H9 (cell line): ENCODE measurements around the gene THSD7A. TPM values are rescaled to one million over a fixed set of nuclear protein-coding genes. Genes with fewer than 3 reads are reported as not detected.

Experiments used
- DNase-seq: peaks from one replicate; pipeline ENCODE4 v3.0.0-alpha.2; 2017
- H2AFZ ChIP-seq: one replicate; pipeline ENCODE4 v1.6.1; 2013; ENCODE audit warnings: mild to moderate bottlenecking, low read length, control low read depth, moderate library complexity
- H2AK5ac ChIP-seq: 2 replicates; pipeline ENCODE4 v1.6.1; 2013; ENCODE audit warnings: low read length, control low read depth, mixed read lengths; ENCODE audit not compliant: insufficient read length
- H2BK120ac ChIP-seq: one replicate; pipeline ENCODE4 v1.6.1; 2013; ENCODE audit warnings: low read depth, mild to moderate bottlenecking, low read length, control low read depth, inconsistent platforms; ENCODE audit not compliant: poor library complexity, severe bottlenecking
- H2BK12ac ChIP-seq: 2 replicates; pipeline ENCODE4 v1.6.1; 2013; ENCODE audit warnings: low read length, control low read depth, mixed read lengths, low read depth; ENCODE audit not compliant: insufficient read length
- H2BK15ac ChIP-seq: 2 replicates; pipeline ENCODE4 v1.6.1; 2013; ENCODE audit warnings: low read depth, low read length, control low read depth
- H2BK20ac ChIP-seq: one replicate; pipeline ENCODE4 v1.6.1; 2013; ENCODE audit warnings: low read depth, mild to moderate bottlenecking, low read length, control low read depth, inconsistent platforms; ENCODE audit not compliant: poor library complexity, severe bottlenecking
- H2BK5ac ChIP-seq: 2 replicates; pipeline ENCODE4 v1.6.1; 2013; ENCODE audit warnings: low read length, control low read depth, mixed read lengths; ENCODE audit not compliant: insufficient read length
- H3K14ac ChIP-seq: 2 replicates; pipeline ENCODE4 v1.6.1; 2013; ENCODE audit warnings: low read length, control low read depth; ENCODE audit not compliant: insufficient read depth
- H3K18ac ChIP-seq: 2 replicates; pipeline ENCODE4 v1.6.1; 2013; ENCODE audit warnings: low read depth, mild to moderate bottlenecking, mixed read lengths, low read length, control low read depth; ENCODE audit not compliant: insufficient read length
- H3K23ac ChIP-seq: 2 replicates; pipeline ENCODE4 v1.6.1; 2013; ENCODE audit warnings: low read length, control low read depth, mixed read lengths, low read depth; ENCODE audit not compliant: insufficient read length
- H3K23me2 ChIP-seq: 2 replicates; pipeline ENCODE4 v1.6.1; 2013; ENCODE audit warnings: low read depth, mild to moderate bottlenecking, mixed read lengths, low read length, control low read depth; ENCODE audit not compliant: insufficient read length, poor library complexity, severe bottlenecking
- H3K27ac ChIP-seq: 2 replicates; pipeline ENCODE4 v1.5.1; 2013; ENCODE audit warnings: low read length, control low read depth, mixed read lengths, low read depth; ENCODE audit not compliant: insufficient read length
- H3K27me3 ChIP-seq: 2 replicates; pipeline ENCODE4 v1.6.1; 2013; ENCODE audit warnings: low read length, control low read depth, inconsistent platforms; ENCODE audit not compliant: insufficient read depth
- H3K4ac ChIP-seq: 2 replicates; pipeline ENCODE4 v1.6.1; 2013; ENCODE audit warnings: low read depth, mild to moderate bottlenecking, control low read depth, inconsistent platforms, low read length, moderate library complexity
- H3K4me1 ChIP-seq: 2 replicates; pipeline ENCODE4 v1.6.1; 2013; ENCODE audit warnings: low read length, control low read depth, inconsistent platforms; ENCODE audit not compliant: insufficient read depth
- H3K4me2 ChIP-seq: 2 replicates; pipeline ENCODE4 v1.6.1; 2013; ENCODE audit warnings: low read length, control low read depth, mixed read lengths; ENCODE audit not compliant: insufficient read length, insufficient read depth
- H3K56ac ChIP-seq: 2 replicates; pipeline ENCODE4 v1.6.1; 2013; ENCODE audit warnings: low read depth, mild to moderate bottlenecking, mixed read lengths, low read length, control low read depth; ENCODE audit not compliant: insufficient read length
- H3K79me1 ChIP-seq: 2 replicates; pipeline ENCODE4 v1.6.1; 2013; ENCODE audit warnings: low read depth, mild to moderate bottlenecking, moderate library complexity, low read length, control low read depth, inconsistent platforms; ENCODE audit not compliant: insufficient read depth, poor library complexity, severe bottlenecking
- H3K79me2 ChIP-seq: 2 replicates; pipeline ENCODE4 v1.6.1; 2013; ENCODE audit warnings: low read length, control low read depth, inconsistent platforms; ENCODE audit not compliant: insufficient read depth
- H3K9ac ChIP-seq: 2 replicates; pipeline ENCODE4 v1.6.1; 2013; ENCODE audit warnings: low read length, control low read depth, mixed read lengths; ENCODE audit not compliant: insufficient read length; ENCODE audit errors: extremely low read depth
- H3K9me3 ChIP-seq: one replicate; pipeline ENCODE4 v1.6.1; 2013; ENCODE audit warnings: low read depth, low read length, inconsistent platforms; ENCODE audit not compliant: control insufficient read depth
- H3T11ph ChIP-seq: one replicate; pipeline ENCODE4 v1.6.1; 2013; ENCODE audit warnings: mild to moderate bottlenecking, low read length, control low read depth, inconsistent platforms
- H4K20me1 ChIP-seq: one replicate; pipeline ENCODE4 v1.6.1; 2013; ENCODE audit not compliant: control insufficient read depth, insufficient read length, insufficient read depth
- H4K5ac ChIP-seq: 2 replicates; pipeline ENCODE4 v1.6.1; 2013; ENCODE audit warnings: low read depth, mild to moderate bottlenecking, mixed read lengths, low read length, control low read depth; ENCODE audit not compliant: insufficient read length
- H4K8ac ChIP-seq: replicated peaks from 2 replicates; pipeline ENCODE4 v1.6.1; 2013; ENCODE audit warnings: low read length, control low read depth, mixed read lengths, low read depth; ENCODE audit not compliant: insufficient read length
- H4K91ac ChIP-seq: 2 replicates; pipeline ENCODE4 v1.6.1; 2013; ENCODE audit warnings: low read depth, mild to moderate bottlenecking, moderate library complexity, mixed read lengths, low read length, control low read depth; ENCODE audit not compliant: insufficient read length
- H3K27ac Mint-ChIP-seq, 3 experiments: 2 replicates in 2 of 3; 3 replicates in 1 of 3; pipeline ENCODE4 v1.8.0; 2020 to 2021; ENCODE audit warnings: mixed read lengths in 3 of 3, mild to moderate bottlenecking in 1 of 3, moderate library complexity in 1 of 3
- H3K27me3 Mint-ChIP-seq: 2 replicates; pipeline ENCODE4 v1.8.0; 2021; ENCODE audit warnings: low read depth, mild to moderate bottlenecking, moderate library complexity, mixed read lengths
- H3K36me3 Mint-ChIP-seq, 3 experiments: 2 replicates in 2 of 3; 3 replicates in 1 of 3; pipeline ENCODE4 v1.8.0; 2020 to 2021; ENCODE audit warnings: low read depth in 3 of 3, mixed read lengths in 3 of 3; ENCODE audit not compliant: insufficient read depth in 1 of 3
- H3K4me1 Mint-ChIP-seq, 2 experiments: 2 replicates each; pipeline ENCODE4 v1.8.0; 2020; ENCODE audit warnings: mixed read lengths in 2 of 2
- H3K4me3 Mint-ChIP-seq, 2 experiments: 2 replicates in 1 of 2; 3 replicates in 1 of 2; pipeline ENCODE4 v1.8.0; 2020 to 2021; ENCODE audit warnings: mild to moderate bottlenecking in 2 of 2, mixed read lengths in 2 of 2, moderate library complexity in 1 of 2
- H3K9me3 Mint-ChIP-seq, 2 experiments: 2 replicates in 1 of 2; 3 replicates in 1 of 2; pipeline ENCODE4 v1.8.0; 2020; ENCODE audit warnings: mild to moderate bottlenecking in 2 of 2, mixed read lengths in 2 of 2, moderate library complexity in 1 of 2
- CTCF ChIP-seq: fragments of 200-600 bp; sonication (generic); conservative IDR thresholded peaks from 3 replicates; pipeline ENCODE4 v1.8.0; 2021; ENCODE audit warnings: antibody characterized with exemption, mild to moderate bottlenecking
- WGBS: extraction: QIAGEN DNeasy Blood & Tissue Kit; methylation state at CpG from one replicate; pipeline ENCODE4 v1.1.7; 2013; ENCODE audit warnings: missing lambda C conversion rate, low lambda C conversion rate, mixed read lengths; ENCODE audit not compliant: insufficient read length; ENCODE audit errors: extremely low coverage; 5-methylcytosine and 5-hydroxymethylcytosine counted together
- total RNA-seq: library from RNA; stranded (reverse); gene quantifications from 2 replicates; pipeline ENCODE4 v1.2.1, GENCODE V29; 2021

Gene THSD7A
- total RNA-seq, 1 experiment from 2014 or later: 0.42 TPM

GRCh38 chr7:11787534-11787933, 44.5 kb downstream of the THSD7A start:
- Histone ChIP-seq H3K9me3 (no peaks in the 10 kb centered on the region), H2BK5ac (no peak overlapping the region), H2AFZ (no peak overlapping the region), H3K23ac (no peak overlapping the region), H3K14ac (no peak overlapping the region), H3T11ph (no peak overlapping the region), H4K8ac (no peak overlapping the region), H4K91ac (no peak overlapping the region), H3K9ac (no peak overlapping the region), H2AK5ac (no peak overlapping the region), H2BK20ac (no peak overlapping the region), H4K5ac (no peak overlapping the region), H3K18ac (no peak overlapping the region), H3K4me2 (no peak overlapping the region), H3K4ac (no peak overlapping the region), H3K4me1 (peaks cover 3% of the 10 kb centered on the region; the same call in 1 of the 2 replicates), H3K23me2 (no peaks in the 10 kb centered on the region), H3K79me2 (no peaks in the 10 kb centered on the region), H3K79me1 (no peaks in the 10 kb centered on the region), H3K27me3 (no peaks in the 10 kb centered on the region), H2BK12ac (no peak overlapping the region), H2BK15ac (no peak overlapping the region), H3K56ac (no peak overlapping the region), H3K27ac (no peak overlapping the region), H2BK120ac (no peak overlapping the region), H4K20me1 (no peaks in the 10 kb centered on the region)
- H3K36me3 Mint-ChIP-seq: no peaks in the 10 kb centered on the region
- WGBS: no CpG with 5 or more reads among the region's 4 CpGs
- no peak overlapping the region for H3K4me3 Mint-ChIP-seq
- TF ChIP-seq CTCF: no peak
- H3K27ac Mint-ChIP-seq: no peak overlapping the region
- peaks cover 2 to 8% of the 10 kb centered on the region in 2 experiments for H3K4me1 Mint-ChIP-seq
- no peaks in the 10 kb centered on the region for H3K27me3 Mint-ChIP-seq
- H3K9me3 Mint-ChIP-seq: no peaks in the 10 kb centered on the region
- no peak for DNase-seq
